Eye (tissue), 1 donor: ENCODE measurements around the gene MBD2.

Source experiments
- DNase-seq: peaks from one replicate; pipeline ENCODE4 v3.0.0-alpha.2; 2015

Gene MBD2

GRCh38 chr18:54192900-54193299 is 31.6 kb downstream of the MBD2 start:
- DNase-seq, result peak; percentile 9

DNA sequence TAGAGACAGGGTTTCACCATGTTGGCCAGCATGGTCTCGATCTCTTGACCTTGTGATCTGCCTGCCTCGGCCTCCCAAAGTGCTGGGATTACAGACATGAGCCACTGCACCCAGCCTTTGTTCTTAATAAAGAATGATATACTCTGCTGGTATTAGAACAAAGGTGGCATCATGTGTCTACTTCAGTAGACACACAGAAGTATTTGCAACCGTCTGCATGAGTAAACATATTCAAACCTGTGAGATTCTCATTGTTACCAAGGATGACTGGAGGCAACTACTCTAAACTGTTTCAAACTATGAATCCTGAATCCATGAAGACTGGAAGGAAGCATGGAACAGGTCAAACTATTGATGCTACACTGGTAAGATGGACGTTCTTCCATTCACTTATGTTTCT is 32.1 kb downstream of the MBD2 start:
- DNase-seq, result no peak

GRCh38 chr18:54191352-54191751 is 33.1 kb downstream of the MBD2 start:
- no peak for DNase-seq

GRCh38 chr18:54187372-54187771 is 37.1 kb downstream of the MBD2 start:
- no peak for DNase-seq

GRCh38 chr18:54184836-54185235 is 39.6 kb downstream of the MBD2 start:
- DNase-seq, result no peak

DNA sequence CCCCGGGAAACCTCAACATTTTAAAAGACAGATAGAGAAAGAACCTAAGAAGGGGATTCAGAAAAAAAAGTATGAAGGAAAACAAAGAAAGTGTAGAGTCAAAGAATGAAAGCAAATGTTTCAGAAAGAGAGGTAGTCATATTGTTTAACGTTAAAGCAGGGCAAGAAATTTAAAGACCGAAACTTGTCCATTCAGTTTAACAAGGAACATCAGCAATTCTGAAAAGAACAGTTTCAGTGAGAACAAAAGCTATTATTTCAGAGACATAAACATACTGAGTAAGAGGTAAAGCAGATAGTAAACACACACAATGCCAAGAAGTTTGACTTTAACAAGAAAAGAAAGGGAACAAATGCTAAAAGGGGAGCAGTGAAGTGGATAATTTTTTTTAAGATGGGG is 41.1 kb downstream of the MBD2 start:
- DNase-seq, result no peak

GRCh38 chr18:54181856-54182602 is 42.4 kb downstream of the MBD2 start:
- no peak for DNase-seq

- DNase-seq, result no peak
Measured at GRCh38 chr18:54173980-54174630, 50.4 kb downstream of the MBD2 start.

DNA sequence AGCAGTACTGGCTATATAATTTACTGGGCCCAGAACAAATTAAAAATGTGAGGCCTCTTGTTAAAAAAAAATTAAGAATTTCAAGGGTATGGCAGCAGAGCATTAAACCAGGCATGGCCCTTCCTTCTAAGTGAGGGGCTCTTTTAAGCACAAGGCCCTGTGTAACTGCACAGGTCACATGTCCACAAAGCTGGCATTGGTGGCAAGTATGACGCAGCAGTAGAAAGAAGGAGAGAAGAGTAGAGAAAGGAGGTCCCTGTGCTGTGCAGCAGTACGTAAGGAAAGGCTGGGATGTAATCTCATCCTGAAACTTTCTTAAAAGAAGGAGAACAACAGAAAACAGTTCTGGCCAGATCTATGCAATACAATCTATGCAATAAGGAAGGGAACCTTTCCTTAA is 51.2 kb downstream of the MBD2 start:
- DNase-seq, result no peak

DNA sequence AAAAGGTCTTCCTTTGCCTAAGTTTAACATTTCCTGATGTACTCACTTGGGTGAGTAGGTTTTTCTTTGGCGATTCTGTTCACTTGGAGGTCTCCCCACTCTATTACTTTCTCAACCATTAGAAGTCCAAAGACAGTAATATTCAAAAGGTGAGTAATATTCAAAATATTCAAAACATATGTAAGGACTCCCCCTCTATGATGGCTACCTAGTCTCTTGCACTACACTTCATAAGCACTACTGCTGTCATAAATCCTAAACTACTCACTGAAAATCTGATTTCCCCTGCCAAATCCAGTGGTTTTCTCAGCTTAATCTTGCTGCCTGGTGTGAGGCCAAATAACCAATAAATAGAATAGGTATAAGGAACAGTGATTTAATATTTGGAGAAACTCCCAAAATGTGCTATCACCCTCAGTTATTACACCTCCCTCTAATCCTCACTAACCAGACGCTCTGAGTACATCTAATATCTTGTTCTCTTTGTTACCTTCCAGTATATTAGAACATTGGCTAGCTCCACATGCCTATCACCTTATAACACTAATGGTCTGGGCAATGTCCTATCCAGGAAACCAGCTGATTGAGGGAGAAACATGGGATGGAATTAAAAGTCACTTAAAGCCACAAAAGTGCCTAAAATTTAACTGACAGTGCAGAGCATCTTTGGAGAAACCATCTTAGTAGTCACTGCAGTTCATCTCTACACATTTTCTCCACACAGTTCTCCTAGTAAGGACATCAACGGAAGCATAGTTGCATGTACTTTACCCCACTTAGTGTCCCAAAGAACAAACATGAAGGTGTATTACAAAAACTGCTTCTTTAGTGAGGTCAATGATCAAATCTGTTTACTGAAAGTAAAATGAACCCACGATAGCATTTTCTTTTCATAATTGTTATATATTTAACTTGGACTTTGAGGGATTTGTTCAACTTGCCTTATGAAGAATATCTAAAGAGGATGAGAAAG is 54.8 kb downstream of the MBD2 start:
- DNase-seq, result no peak

DNA sequence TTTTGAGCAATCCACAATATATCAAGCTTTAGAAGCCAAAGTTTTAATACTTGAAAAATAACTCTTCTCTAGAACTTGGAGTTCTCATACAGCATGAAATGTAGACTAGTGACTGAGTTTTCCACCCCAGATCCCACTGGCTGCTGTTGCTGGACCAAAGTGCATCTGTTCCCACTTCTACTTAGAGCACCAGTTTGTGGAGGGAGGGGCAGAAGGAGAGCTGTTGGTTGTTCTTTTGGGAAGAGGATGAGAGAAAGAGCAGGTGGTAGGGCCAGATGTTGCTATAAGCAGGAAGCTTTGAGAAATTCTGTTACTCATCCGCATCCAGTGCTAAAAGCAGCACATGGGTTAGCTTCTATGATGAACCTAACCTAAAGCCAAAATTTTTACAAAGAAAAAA is 59.0 kb downstream of the MBD2 start:
- no peak for DNase-seq

GRCh38 chr18:54163453-54163852 is 61.0 kb downstream of the MBD2 start:
- DNase-seq, result no peak

DNA sequence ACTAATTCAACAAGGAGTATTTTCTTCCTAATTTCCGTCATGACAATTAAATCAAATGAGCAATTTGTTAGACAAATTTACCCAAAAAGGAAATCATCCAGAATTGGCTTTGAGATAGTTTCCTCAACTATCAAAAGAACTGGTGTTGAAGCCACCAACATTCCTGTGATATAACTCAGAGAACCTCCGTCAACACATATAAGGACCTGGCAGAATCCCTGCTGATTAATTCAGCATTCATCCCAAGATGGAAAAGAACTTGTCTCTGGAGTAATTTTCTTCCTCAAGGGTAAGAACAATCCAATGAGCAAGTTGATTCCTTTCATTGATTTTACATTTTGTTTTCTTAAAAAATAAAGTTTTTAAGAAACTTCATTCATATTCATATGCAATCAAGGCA is 62.0 kb downstream of the MBD2 start:
- no peak for DNase-seq

- DNase-seq, result no peak
Measured at GRCh38 chr18:54161267-54161666, 63.2 kb downstream of the MBD2 start.

DNA sequence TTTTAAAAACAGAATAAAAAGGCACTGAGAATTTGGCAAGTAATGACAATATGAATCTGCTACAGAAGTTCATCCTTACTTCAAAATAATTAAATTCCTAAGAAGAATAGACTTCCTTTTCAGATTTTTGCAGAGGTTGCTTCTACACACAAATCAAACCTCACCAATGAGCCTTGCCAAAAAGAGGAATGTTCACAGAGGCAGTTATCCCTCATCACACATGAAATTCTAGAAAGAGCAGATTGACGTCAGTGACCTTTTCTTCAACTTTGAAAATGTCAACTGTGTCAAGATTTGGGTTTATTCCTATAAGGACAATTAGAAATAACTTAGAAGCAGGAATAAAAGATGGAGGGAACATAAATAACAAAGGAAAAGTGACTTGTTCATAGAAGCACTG is 64.6 kb downstream of the MBD2 start:
- DNase-seq, result no peak

DNA sequence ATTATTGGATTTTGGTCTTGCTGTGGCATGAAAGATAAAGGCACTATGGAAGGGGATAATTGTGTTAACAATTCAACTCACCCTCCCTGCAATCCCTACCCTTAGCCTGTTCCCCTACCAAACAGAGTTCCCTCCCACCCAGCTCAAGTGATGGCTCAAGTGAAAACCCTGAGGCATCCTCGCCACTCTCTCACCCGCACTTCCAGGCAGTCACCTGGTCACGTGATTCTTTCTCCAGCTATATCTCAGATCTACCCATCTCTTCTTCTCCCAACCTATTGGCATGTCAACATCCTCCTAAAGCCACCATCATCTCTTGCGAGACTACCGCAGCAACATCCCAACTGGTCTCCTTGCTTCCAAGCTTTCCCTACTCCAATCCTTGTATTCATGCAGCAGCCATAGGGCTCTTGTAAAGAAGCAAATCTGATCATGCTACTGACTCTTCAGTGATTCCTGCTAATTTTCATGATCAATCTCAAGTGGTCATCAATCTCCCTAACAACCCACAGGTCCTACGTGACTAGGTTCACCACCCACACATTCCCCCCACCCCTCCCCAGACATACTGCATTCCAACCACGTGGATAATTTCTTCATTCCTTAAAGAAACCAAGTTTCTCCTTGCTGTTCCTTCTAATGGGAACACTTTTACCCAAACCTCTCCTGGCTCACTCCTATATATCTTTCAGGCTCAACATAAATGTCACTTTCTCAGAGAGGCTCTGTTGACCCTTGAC is 66.7 kb downstream of the MBD2 start:
- DNase-seq, result no peak

DNA sequence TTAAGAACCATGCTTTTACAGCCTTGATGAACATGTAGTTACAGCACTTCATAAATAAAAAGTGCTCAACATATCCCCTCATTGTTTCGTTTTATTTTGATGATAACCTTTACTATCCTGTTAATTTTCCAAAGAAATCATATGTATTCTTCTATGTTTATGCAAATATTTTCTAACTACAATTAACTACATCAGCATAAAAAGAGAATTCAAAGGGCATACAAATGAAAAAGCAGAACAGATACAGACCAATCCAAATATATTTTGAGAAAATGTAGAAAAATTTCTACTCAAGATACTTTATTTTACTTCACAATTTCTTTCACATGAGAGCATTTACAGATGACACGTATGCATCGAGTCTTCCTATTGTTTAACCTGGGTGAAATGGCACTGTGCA is 69.1 kb downstream of the MBD2 start:
- no peak for DNase-seq

GRCh38 chr18:54154231-54154630 is 70.2 kb downstream of the MBD2 start:
- DNase-seq, result no peak

GRCh38 chr18:54151376-54151775 is 73.1 kb downstream of the MBD2 start:
- no peak for DNase-seq

- DNase-seq, result no peak
Measured at GRCh38 chr18:54150226-54150625, 74.2 kb downstream of the MBD2 start.

- no peak for DNase-seq
Measured at GRCh38 chr18:54149078-54149697, 75.3 kb downstream of the MBD2 start.

DNA sequence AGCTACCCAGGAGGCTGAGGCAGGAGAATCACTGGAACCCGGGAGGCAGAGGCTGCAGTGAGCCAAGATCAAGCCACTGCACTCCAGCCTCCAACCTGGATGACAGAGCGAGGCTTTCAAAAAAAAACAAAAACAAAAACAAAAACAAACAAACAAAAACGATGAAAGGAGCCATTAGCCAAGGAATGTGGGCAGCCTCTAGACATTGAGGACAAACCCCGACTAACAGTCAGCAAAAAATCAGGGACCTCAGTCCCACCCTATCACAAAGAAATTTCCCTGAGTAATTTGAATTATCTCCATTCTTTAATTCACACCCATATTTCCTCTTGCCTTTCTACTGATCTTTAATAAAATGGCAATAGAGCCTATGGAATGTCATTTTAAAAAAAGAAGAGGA is 75.8 kb downstream of the MBD2 start:
- no peak for DNase-seq
